Measurements from ENCODE around the gene DERL3. TPM values are rescaled to one million over a fixed set of nuclear protein-coding genes. Genes with fewer than 3 reads are reported as not detected.

The DERL3 gene
- total RNA-seq, 1 donor, result 0.36 TPM

DNA sequence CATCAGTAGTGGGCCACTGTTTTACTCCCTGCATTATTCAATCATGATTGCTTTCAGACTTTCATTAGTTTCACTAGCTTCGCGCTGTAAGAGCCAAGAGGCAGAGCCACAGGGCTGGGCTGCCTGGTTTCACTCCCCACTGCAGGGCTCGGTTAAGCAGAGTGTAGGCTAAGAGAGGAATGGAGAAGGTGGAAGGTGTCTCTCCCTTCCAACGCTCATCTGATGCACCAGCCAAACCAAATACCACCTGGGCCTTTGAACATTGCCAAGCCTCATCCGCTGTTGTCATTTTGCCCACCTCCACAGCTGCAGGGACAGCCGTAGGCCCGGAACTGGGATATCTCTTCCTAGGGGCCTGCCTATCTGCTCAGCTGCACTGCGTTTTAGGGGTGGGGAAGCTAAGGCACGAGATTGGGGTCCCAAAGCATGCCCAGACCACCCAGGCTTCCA, 52.5 kb downstream of the DERL3 start:
- Histone ChIP-seq H3K4me3 (ENCODE audit: insufficient read depth, low read length) (peak overlapping the region; percentile 85), H3K79me2 (ENCODE audit: insufficient read depth, low read length) (peaks cover 43% of the 10 kb centered on the region), H3K9me3 (ENCODE audit: low read depth, low read length) (no peaks in the 10 kb centered on the region), H2AFZ (ENCODE audit: low read length) (peak overlapping the region; percentile 84), H3K27me3 (ENCODE audit: insufficient read depth, low read length) (no peaks in the 10 kb centered on the region), H4K20me1 (ENCODE audit: insufficient read depth, low read length) (peaks cover 34% of the 10 kb centered on the region), H3K36me3 (ENCODE audit: insufficient read depth, low read length) (peaks cover 2% of the 10 kb centered on the region), H3K27ac (ENCODE audit: low read depth, low read length) (peak overlapping the region; percentile 94), H3K4me1 (ENCODE audit: insufficient read depth, low read length) (peaks cover 48% of the 10 kb centered on the region), H3K4me2 (ENCODE audit: insufficient read depth, low read length) (peak overlapping the region; percentile 90)
- DNase-seq (ENCODE audit: insufficient read length, low spot score, missing footprints), result peak; percentile 36
- TF ChIP-seq, protein P1, sequence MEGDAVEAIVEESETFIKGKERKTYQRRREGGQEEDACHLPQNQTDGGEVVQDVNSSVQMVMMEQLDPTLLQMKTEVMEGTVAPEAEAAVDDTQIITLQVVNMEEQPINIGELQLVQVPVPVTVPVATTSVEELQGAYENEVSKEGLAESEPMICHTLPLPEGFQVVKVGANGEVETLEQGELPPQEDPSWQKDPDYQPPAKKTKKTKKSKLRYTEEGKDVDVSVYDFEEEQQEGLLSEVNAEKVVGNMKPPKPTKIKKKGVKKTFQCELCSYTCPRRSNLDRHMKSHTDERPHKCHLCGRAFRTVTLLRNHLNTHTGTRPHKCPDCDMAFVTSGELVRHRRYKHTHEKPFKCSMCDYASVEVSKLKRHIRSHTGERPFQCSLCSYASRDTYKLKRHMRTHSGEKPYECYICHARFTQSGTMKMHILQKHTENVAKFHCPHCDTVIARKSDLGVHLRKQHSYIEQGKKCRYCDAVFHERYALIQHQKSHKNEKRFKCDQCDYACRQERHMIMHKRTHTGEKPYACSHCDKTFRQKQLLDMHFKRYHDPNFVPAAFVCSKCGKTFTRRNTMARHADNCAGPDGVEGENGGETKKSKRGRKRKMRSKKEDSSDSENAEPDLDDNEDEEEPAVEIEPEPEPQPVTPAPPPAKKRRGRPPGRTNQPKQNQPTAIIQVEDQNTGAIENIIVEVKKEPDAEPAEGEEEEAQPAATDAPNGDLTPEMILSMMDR (IDR thresholded peaks at IDR 0.05; ENCODE audit: extremely low read depth, low read depth, low read length), result no peak

Small RNA genes lying within 50 kb of the gene (small RNA-seq; reads per million reads assigned to genes)
- gene RN7SL268P, result not detected

Other genes with a start within 250 kb of the DERL3 start
- gene DRICH1, start 206.7 kb downstream of the DERL3 start, total RNA-seq, result 0.29 and 0.36 TPM in 2 replicates
- not detected in 2 replicates for gene RGL4, start 148.0 kb downstream of the DERL3 start, total RNA-seq
- gene ZNF70, start 87.9 kb downstream of the DERL3 start, total RNA-seq, result 6.5 and 7.4 TPM in 2 replicates
- not detected in 2 replicates for gene VPREB3, start 84.6 kb downstream of the DERL3 start, total RNA-seq
- 0.72 and 0.88 TPM in 2 replicates for gene C22orf15, start 76.0 kb downstream of the DERL3 start, total RNA-seq
- gene CHCHD10, start 71.0 kb downstream of the DERL3 start, total RNA-seq, result 0.88 and 1.1 TPM in 2 replicates
- gene MMP11, start 66.2 kb downstream of the DERL3 start, total RNA-seq, result 23.5 and 41.3 TPM in 2 replicates
- gene SMARCB1, start 52.0 kb downstream of the DERL3 start, total RNA-seq, result 49.2 and 51.3 TPM in 2 replicates
- 14.1 and 20.9 TPM in 2 replicates for gene SLC2A11, start 18.9 kb upstream of the DERL3 start, total RNA-seq
- 123 and 131 TPM in 2 replicates for gene MIF, start 55.4 kb upstream of the DERL3 start, total RNA-seq
- gene GSTT2B, start 122.2 kb upstream of the DERL3 start, total RNA-seq, result 2.4 and 13.8 TPM in 2 replicates
- 1.8 TPM in 2 replicates for gene DDTL, start 127.9 kb upstream of the DERL3 start, total RNA-seq
- gene DDT, start 135.4 kb upstream of the DERL3 start, total RNA-seq, result 80.3 and 83.4 TPM in 2 replicates
- gene GSTT2, start 141.1 kb upstream of the DERL3 start, total RNA-seq, result 0.59 and 1.1 TPM in 2 replicates
- not detected in 2 replicates for gene GSTT4, start 166.4 kb upstream of the DERL3 start, total RNA-seq
- 45.4 and 46.3 TPM in 2 replicates for gene CABIN1, start 172.3 kb upstream of the DERL3 start, total RNA-seq

All from osteoblast (primary cell).